H1 (cell line): Measurements from ENCODE around the gene CBFA2T2. TPM values are rescaled to one million over a fixed set of nuclear protein-coding genes. Genes with fewer than 3 reads are reported as not detected.
A peak's percentile ranks its signal among the peaks of the same experiment; 100 is the strongest.

Source experiments
- ASH2L ChIP-seq: fragments of 200-600, 300-600 bp; sonication (generic); IDR thresholded peaks from one replicate; pipeline ENCODE4 v1.7.1; 2017; ENCODE audit warnings: low read length
- BACH1 ChIP-seq: IDR thresholded peaks from 2 replicates; pipeline ENCODE4 v1.6.1; 2012; ENCODE audit warnings: low read length, improper control_type of control experiment
- CREB1 ChIP-seq: IDR thresholded peaks from 2 replicates; pipeline ENCODE4 v1.6.1; 2012; ENCODE audit warnings: inconsistent platforms
- EZH2 ChIP-seq: fragments of 200-600 bp; sonication (generic); IDR thresholded peaks from 2 replicates; pipeline ENCODE4 v1.7.1; 2012; ENCODE audit warnings: low read depth, mild to moderate bottlenecking, moderate library complexity, low read length, inconsistent platforms; ENCODE audit not compliant: severe bottlenecking
- HDAC2 ChIP-seq, 2 experiments: fragments of 300-600 bp in 1 of 2; sonication (generic) in 1 of 2; IDR thresholded peaks; 2 replicates each; pipeline ENCODE4 v1.6.1; 2011 to 2012; ENCODE audit warnings: low read depth in 2 of 2, low read length in 2 of 2, mild to moderate bottlenecking in 2 of 2, moderate library complexity in 2 of 2, borderline replicate concordance in 1 of 2, inconsistent platforms in 1 of 2
- KDM5A ChIP-seq: fragments of 200-600 bp; IDR thresholded peaks from 2 replicates; pipeline ENCODE4 v1.7.1; 2012; ENCODE audit warnings: mild to moderate bottlenecking, low read length, inconsistent platforms, mixed read lengths
- MAX ChIP-seq: IDR thresholded peaks from 2 replicates; pipeline ENCODE4 v1.6.1; 2012; ENCODE audit warnings: inconsistent platforms
- PHF8 ChIP-seq: fragments of 200-600 bp; sonication (generic); conservative IDR thresholded peaks from 2 replicates; pipeline ENCODE4 v1.7.1; 2012; ENCODE audit warnings: low read depth, mild to moderate bottlenecking, inconsistent platforms, low read length, moderate library complexity
- POLR2A ChIP-seq, 2 experiments: IDR thresholded peaks; 1 replicate in 1 of 2; 2 replicates in 1 of 2; pipeline ENCODE4 v1.6.1; 2011; ENCODE audit warnings: low read depth in 2 of 2, low read length in 2 of 2, mild to moderate bottlenecking in 2 of 2; ENCODE audit errors: control extremely low read depth in 1 of 2
- POLR2AphosphoS5 ChIP-seq: IDR thresholded peaks from 2 replicates; pipeline ENCODE4 v1.6.1; 2011; ENCODE audit warnings: low read depth, low read length
- POU5F1 ChIP-seq: IDR thresholded peaks from 2 replicates; pipeline ENCODE4 v1.6.1; 2011; ENCODE audit warnings: low read depth, mild to moderate bottlenecking, low read length, moderate library complexity
- RBBP5 ChIP-seq: IDR thresholded peaks from 2 replicates; pipeline ENCODE4 v1.7.1; 2012; ENCODE audit warnings: low read depth, mild to moderate bottlenecking, inconsistent platforms, low read length, moderate library complexity, borderline replicate concordance
- SP1 ChIP-seq: IDR thresholded peaks from 2 replicates; pipeline ENCODE4 v1.6.1; 2011; ENCODE audit warnings: low read depth, low read length
- SP4 ChIP-seq: IDR thresholded peaks from 2 replicates; pipeline ENCODE4 v1.6.1; 2012; ENCODE audit warnings: low read length, inconsistent platforms
- TAF1 ChIP-seq: IDR thresholded peaks from 2 replicates; pipeline ENCODE4 v1.6.1; 2011; ENCODE audit warnings: mild to moderate bottlenecking, low read depth, low read length
- TAF7 ChIP-seq: optimal IDR thresholded peaks from 2 replicates; pipeline ENCODE3; 2011; ENCODE audit warnings: low read depth, mild to moderate bottlenecking, inconsistent platforms, low read length, moderate library complexity, borderline replicate concordance
- TBP ChIP-seq: IDR thresholded peaks from 2 replicates; pipeline ENCODE4 v1.6.1; 2011; ENCODE audit warnings: low read depth, low read length, improper control_type of control experiment
- TEAD4 ChIP-seq: IDR thresholded peaks from 2 replicates; pipeline ENCODE4 v1.6.1; 2012; ENCODE audit warnings: low read depth, low read length, inconsistent platforms, mixed read lengths
- ZNF274 ChIP-seq: IDR thresholded peaks from 2 replicates; pipeline ENCODE4 v1.7.0; 2012; ENCODE audit warnings: low read length, borderline replicate concordance; ENCODE audit errors: extremely low read depth
- polyA plus RNA-seq, 7 experiments: library from polyadenylated mRNA; depleted of rRNA in 3 of 7; stranded (reverse) in 5 of 7; unstranded in 2 of 7; fragments of >200 nt in 5 of 7; fragments of 200-250 nt in 2 of 7; gene quantifications; 1 replicate in 5 of 7; 2 replicates in 1 of 7; 4 replicates in 1 of 7; pipeline versions ENCODE4 v1.2.1 to v1.2.3, GENCODE V29; 2011 to 2013; ENCODE audit warnings: missing spikeins in 2 of 7, mixed read lengths in 2 of 7
- total RNA-seq: library from RNA; stranded (reverse); fragmentation: NEBNext Ultra II Directional; extraction: Animal tissue kit (Norgen Biotek cat#: 25700); gene quantifications from 2 replicates; pipeline ENCODE4 v1.2.1, GENCODE V29; 2021

Gene CBFA2T2
- total and polyA plus RNA-seq, 2 of the 8 experiments (the other 6 are each of a cell fraction or from before 2014, with no cell fraction given): 11.6 to 12.9 TPM

- no peak for TF ChIP-seq ZNF274
- TF ChIP-seq POLR2A (IDR thresholded peaks at IDR 0.05; ENCODE audit: control extremely low read depth in 1 of 2, low read depth in 2 of 2, low read length in 2 of 2): peak; percentile 60 to 69
- TF ChIP-seq BACH1: no peak
- no peak for TF ChIP-seq POU5F1
- TF ChIP-seq HDAC2 (IDR thresholded peaks at IDR 0.05; ENCODE audit: borderline replicate concordance in 1 of 2, low read depth in 2 of 2, low read length in 2 of 2): no peak
- TF ChIP-seq MAX: peak; percentile 87
- 0 out of 2 replicates have a peak, but pooled peaks have one; percentile 49 for TF ChIP-seq POLR2AphosphoS5
- no peak for TF ChIP-seq TEAD4
- TF ChIP-seq RBBP5: no peak
- TF ChIP-seq CREB1: peak; percentile 58; the same call in 1 of the 2 replicates
- TF ChIP-seq SP4: no peak; the same call in 1 of the 2 replicates
- TF ChIP-seq EZH2: no peak
- TF ChIP-seq TAF7: peak; percentile 70
- TF ChIP-seq KDM5A: no peak
- TF ChIP-seq PHF8: peak; percentile 48; the same call in 1 of the 2 replicates
- TF ChIP-seq TBP: peak; percentile 82
- peak; percentile 88 for TF ChIP-seq TAF1
- peak; percentile 14 for TF ChIP-seq ASH2L
- peak; percentile 59 for TF ChIP-seq SP1
Observed at GRCh38 chr20:33686100-33686983, 196.4 kb downstream of the CBFA2T2 start, which contains the start of gene E2F1 (continued).
